ENCODE measurements around the gene DNAJA4.
"Not testable (repeated sequence)": the region's sequence is repeated elsewhere in the genome, so short reads cannot be mapped to it uniquely, and the experiment has no call there.

DNAJA4 gene

DNA sequence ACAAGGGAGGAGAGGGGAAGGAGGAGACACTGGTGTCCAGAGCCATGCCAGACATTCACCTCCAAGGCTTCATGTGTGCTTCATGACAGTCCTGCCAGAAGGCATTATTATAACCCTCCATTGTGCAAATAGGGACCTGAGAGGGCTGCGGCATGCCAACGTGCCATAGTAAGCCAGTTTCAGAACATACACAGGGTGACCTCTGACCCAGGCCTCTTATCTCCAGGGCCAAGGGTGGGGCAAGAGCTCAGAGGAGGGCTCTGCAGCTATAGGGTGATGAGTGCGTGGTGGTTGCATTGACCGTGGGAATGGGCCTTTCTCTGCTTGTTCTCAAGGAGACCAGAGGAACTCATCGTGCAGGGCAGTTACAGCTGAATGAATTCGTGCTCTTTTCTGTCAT is 20.3 kb upstream of the DNAJA4 start:
- no peak for DNase-seq (ENCODE audit: low read depth in 2 of 2)

- DNase-seq (ENCODE audit: low read depth in 2 of 2) = no peak
Observed at GRCh38 chr15:78244893-78245292, 19.5 kb upstream of the DNAJA4 start.

GRCh38 chr15:78245392-78245791 is 19.0 kb upstream of the DNAJA4 start:
- not testable (repeated sequence) for DNase-seq (ENCODE audit: low read depth in 2 of 2)

DNA sequence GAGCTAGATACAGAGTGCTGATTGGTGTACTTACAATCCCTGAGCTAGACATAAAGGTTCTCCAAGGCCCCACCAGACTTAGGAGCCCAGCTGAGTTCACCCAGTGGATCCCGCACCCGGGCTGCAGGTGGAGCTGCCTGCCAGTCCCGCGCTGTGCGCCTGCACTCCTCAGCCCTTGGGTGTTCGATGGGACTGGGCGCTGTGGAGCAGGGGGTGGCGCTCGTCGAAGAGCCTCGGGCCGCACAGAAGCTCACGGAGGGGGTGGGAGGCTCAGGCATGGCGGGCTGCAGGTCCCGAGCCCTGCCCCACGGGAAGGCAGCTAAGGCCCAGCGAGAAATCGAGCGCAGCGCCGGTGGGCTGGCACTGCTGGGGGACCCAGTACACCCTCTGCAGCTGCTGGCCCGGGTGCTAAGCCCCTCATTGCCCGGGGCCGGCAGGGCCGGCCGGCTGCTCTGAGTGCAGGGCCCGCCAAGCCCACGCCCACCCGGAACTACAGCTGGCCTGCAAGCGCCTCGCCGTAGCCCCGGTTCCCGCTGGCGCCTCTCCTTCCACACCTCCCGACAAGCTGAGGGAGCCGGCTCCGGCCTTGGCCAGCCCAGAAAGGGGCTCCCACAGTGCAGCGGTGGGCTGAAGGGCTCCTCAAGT is 18.3 kb upstream of the DNAJA4 start:
- not testable (repeated sequence) for DNase-seq (ENCODE audit: low read depth in 2 of 2)

DNA sequence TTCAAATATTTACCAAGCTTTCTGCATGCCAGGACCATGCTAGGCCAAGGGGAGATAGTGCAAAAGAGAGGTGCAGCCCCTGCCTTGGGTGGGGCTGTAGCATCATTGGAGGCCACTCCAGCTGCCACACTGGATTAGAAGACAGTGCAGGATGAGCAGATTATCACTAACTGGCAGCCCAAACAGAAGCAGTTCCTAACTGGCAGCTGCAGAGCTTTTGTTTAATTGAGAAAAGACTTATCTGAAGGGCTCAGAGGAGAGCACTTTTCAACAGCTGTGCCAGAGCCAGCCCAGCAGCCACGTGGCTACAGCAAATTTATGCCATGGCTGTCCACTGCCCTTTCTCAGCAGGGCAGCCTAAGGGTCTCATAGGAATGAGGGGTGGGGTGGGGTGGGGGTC is 16.5 kb upstream of the DNAJA4 start:
- no peak for DNase-seq (ENCODE audit: low read depth in 2 of 2)

GRCh38 chr15:78249131-78249530 is 15.2 kb upstream of the DNAJA4 start:
- no peak for DNase-seq (ENCODE audit: low read depth in 2 of 2)

GRCh38 chr15:78251136-78251535 is 13.2 kb upstream of the DNAJA4 start:
- no peak for DNase-seq (ENCODE audit: low read depth in 2 of 2)

DNA sequence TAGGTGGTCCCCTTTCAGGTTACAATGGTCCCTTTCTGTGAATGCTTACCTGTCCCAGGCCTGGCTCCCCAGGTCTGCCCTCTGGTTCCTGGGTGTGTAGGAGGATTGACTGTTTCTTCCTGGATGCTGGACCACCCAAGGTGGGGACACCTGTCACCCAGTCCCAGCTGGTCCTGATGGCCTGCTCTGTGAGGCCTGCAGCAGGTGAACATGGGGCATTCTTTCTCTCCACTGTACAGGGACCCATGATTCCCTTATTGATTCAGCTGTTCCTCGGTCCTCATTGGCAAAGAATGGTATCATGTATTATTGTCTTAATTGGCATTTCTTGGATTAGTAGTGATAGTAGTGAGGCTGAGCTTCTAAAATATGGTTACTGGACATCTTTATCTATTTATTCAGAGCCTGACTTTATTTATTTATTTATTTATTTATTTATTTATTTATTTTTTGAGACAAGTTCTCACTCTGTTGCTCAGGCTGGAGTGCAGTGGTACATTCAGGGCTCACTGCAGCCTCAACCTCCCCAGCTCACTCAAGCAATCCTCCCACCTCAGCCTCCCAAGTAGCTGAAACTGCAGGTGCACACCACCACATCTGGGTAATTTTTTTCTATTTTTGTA is 8.8 kb upstream of the DNAJA4 start:
- DNase-seq (ENCODE audit: low read depth in 2 of 2) = no peak

DNA sequence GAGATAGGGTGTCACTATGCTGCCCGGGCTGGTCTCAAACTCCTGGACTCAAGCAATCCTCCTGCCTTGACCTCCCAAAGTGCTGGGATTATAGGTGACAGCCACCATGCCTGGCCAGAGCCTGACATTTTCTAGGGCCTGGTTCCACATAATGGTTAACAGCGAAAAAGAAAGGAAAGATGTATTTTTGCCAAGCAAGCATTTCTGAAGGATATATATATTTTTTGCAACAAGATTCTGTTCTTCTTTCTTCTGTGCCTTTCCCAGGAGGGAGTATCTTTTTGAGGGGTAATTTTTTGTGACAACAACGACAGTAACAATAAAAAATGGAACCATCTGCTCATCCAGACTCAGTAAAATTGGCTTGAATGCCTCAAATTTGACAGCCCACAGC is 8.3 kb upstream of the DNAJA4 start:
- DNase-seq (ENCODE audit: low read depth in 2 of 2) = no peak

DNA sequence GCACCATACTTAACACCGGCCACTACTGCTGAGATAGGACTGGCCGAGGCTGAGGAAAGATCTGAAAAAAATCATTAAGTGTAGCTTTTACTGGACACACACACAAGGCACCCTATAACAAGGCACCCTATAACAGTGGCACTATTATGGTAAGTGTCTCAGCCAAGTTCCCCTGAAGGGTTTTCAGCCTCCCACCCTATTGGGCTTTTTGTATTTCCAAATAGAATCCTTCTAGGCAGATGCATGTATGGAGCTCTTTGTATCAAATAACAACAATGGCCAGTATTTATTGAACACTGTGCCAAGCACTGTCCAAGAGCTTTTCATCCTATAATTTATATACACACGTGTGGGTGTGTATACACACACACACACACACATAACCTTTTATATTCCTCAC is 6.7 kb upstream of the DNAJA4 start:
- no peak for DNase-seq (ENCODE audit: low read depth in 2 of 2)

DNA sequence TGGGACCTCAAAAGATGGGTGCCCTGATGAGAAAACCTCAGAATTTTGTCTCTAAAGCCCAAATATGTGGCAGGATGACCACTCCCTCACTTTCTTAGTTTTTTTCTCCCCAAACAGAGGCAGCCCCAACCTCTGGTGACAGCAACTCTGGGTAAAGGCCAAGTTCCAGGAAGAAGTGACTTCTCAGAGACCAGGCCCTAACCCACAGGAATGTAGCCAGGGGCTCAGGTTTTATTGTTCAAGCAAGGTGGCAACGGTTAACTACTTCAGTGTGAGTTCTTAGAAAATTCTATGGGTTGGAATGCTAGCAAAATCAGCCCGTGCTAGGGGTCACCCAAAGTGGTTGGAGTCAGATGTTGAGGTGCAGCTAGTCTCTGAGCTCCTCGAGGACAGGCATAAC is 5.1 kb upstream of the DNAJA4 start:
- no peak for DNase-seq (ENCODE audit: low read depth in 2 of 2)

DNA sequence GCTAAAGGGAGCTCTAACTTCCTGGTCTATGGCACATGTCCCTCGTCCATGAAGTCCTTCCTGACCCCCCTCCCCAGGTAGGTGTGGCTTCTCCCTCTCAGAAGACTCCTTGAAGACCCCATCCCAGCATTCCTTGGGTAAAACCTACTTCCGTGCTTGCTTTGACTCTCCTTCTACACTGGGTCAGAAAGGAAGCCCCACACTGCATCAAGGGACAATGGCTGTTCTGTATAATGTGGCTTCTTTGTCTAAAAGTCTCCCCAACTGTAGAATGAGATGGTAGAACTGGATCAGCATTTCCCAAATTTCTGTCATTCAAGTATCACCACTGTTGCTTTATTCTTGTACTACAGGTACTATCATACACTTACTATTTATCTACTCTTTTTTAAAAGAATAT is 3.9 kb upstream of the DNAJA4 start:
- no peak for DNase-seq (ENCODE audit: low read depth in 2 of 2)

DNA sequence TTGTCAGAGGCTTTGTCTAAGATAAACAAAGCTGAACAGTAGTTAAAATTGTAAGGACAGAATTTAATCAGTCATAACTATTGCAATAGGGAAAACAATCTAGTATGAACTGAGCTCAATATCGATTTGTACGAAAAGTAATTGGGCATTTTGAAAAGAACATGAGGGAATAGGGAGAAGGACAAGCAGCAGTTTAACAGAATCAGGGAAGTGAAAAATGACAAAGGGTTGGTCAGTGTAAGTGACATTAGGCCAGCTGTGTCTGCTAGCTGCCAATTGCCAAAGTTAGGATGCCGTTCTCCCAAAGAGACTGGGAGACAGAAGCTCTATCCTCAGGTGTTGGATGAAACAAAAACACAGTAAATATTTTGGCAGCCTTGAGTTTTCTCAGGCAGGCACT is 3.3 kb upstream of the DNAJA4 start:
- DNase-seq (ENCODE audit: low read depth in 2 of 2) = no peak

DNA sequence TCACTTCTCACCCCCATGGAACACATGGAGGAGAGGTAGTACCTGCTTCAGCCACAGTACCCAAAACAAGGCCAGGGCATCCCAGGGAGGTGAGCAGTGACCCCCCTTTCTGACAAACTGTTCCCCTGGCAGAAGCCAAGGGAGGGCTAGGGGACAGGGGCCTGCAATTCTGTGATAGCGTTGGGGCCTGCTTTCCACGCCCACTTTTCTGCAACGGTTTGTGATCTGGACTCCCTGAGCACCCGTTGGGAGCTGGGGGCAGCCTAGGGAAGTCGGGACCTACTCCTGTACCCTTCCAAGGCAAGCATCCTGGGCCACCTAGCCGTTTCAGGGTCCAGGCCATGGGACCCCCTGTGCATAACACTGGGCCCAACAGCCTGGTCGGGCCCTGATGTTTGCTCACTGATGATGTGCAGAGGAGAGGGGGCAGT is 996 bp upstream of the DNAJA4 start:
- no peak for DNase-seq (ENCODE audit: low read depth in 2 of 2)

DNA sequence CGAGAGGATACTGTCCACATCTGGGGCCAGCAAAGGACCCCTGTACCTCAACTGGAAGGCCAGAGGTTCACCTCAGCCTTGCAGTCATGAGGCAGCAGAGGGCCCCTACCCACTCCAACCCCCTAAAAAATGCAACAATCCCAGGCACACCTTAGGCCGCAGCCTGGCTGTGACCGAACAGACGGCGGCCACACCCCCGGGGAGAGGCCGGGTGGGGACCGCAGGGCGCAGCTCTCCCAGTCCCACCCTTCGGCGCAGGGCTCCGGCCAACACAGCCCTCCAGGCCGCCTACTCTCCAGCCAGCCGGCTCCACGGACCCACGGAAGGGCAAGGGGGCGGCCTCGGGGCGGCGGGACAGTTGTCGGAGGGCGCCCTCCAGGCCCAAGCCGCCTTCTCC is 457 bp upstream of the DNAJA4 start:
- DNase-seq (ENCODE audit: low read depth in 2 of 2) = no peak

GRCh38 chr15:78265137-78265460 is 737 bp downstream of the DNAJA4 start:
- no peak for DNase-seq (ENCODE audit: low read depth in 2 of 2)

DNA sequence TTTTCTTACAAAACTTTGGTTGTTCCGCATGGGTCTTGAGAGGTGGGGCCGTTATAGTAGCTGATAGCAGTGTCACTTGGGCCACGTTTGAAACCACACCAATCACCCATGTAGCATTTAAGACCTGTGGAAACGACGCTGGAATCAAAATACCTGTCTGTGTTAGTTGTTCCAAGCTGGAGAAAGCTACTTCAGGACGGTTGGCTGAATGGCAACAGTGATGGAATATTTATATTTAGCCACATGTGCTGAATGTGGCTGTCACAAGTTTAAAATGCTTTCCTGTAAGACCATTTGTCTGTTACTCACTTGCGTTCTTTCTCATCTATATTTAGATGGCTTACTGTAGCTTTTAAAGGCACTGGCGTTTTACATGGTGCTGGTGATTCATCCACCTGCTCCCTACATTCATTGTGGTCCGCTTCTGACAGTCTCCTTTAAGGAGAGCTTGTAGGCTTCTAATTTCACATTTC is 1.4 kb downstream of the DNAJA4 start:
- DNase-seq (ENCODE audit: low read depth in 2 of 2) = no peak

- DNase-seq (ENCODE audit: low read depth in 2 of 2) = no peak
Observed at GRCh38 chr15:78266229-78266628, 1.9 kb downstream of the DNAJA4 start.

GRCh38 chr15:78266806-78267205 is 2.4 kb downstream of the DNAJA4 start:
- DNase-seq (ENCODE audit: low read depth in 2 of 2) = no peak

- DNase-seq (ENCODE audit: low read depth in 2 of 2) = no peak
Observed at GRCh38 chr15:78272316-78272715, 8.0 kb downstream of the DNAJA4 start.

DNA sequence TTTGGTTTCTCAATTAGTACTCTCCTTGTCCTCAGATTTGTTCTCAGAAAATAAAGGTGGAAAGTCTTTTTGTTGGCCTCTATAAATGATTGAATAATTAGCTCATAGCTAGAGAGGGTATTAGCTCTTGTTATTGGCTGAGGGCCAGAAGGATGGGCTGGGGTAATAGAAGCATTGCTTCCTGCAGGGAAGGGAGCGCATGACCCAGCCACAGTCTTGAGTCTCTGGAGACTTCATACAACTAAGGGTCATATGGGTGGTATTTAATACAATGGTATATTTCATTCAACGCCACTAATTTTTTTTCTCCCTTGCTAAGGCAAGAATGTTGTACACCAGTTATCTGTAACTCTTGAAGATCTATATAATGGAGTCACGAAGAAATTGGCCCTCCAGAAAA is 8.4 kb downstream of the DNAJA4 start:
- no peak for DNase-seq (ENCODE audit: low read depth in 2 of 2)

- DNase-seq (ENCODE audit: low read depth in 2 of 2) = no peak
Observed at GRCh38 chr15:78274994-78275393, 10.6 kb downstream of the DNAJA4 start.

DNA sequence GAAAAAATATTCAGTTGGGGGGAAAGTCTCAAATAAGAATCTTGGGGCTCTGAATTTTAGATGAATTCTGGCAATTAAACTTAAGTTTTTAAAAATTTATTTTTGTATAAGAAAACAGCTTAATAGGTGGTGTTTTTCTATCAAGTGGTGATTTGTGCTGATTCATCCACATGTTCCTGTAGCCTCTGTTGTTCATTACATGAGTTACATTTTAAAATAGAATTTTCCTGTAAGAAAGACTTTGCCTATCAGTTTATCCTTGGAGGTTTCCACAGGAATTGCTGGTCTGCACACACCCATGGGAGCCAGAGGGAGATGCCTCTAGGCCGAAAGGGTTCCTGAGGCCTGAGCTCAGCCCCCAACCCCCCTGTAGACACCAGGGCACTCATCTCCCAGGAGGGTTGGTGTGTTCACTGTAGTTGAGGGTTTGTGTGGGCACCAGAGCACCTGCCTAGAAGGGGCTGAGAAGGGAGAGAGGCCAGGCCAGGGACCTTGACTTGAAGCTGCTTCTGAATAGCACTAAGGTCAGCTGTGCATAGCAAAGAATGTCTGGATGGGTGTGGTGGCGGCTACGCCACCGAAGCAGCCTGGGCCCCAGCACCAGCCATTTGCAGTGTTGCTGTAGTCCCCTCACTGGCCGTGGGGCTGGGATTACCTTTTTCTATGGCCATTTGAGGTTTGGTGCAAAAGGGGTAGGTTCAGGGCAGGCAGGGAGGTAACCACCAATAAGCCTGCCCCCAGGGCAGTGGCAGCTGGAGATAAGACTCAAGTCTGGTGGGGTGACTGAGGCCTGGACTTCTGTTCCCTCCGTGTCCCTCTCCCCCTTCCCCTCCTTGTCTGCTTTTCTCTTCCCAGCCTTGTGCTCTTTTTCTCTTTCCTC is 11.9 kb downstream of the DNAJA4 start:
- DNase-seq (ENCODE audit: low read depth in 2 of 2) = no peak
